ENCODE data around the gene UFSP2. TPM values are rescaled to one million over a fixed set of nuclear protein-coding genes. Genes with fewer than 3 reads are reported as not detected.
"Not testable (repeated sequence)": the region's sequence is repeated elsewhere in the genome, so short reads cannot be mapped to it uniquely, and the experiment has no call there.

UFSP2 gene
- polyA plus RNA-seq, 3 donors: 68.9 to 93.5 (median 80.1) TPM

GRCh38 chr4:185370268-185370949 lies 55.4 kb downstream of the UFSP2 start:
- DNase-seq (ENCODE audit: extremely low read depth in 1 of 11, low read depth in 9 of 11, low spot score in 4 of 11): no peak

- no peak for DNase-seq (ENCODE audit: extremely low read depth in 1 of 11, low read depth in 9 of 11, low spot score in 4 of 11)
Measured at GRCh38 chr4:185369731-185370130, 56.0 kb downstream of the UFSP2 start.

GRCh38 chr4:185364886-185365285 lies 60.9 kb downstream of the UFSP2 start:
- DNase-seq (ENCODE audit: extremely low read depth in 1 of 11, low read depth in 9 of 11, low spot score in 4 of 11): peak in 6 of 11 donors; percentile 11 to 59 (median 44)

- no peak for DNase-seq (ENCODE audit: extremely low read depth in 1 of 11, low read depth in 9 of 11, low spot score in 4 of 11)
Measured at GRCh38 chr4:185363251-185363650, 62.5 kb downstream of the UFSP2 start.

GRCh38 chr4:185362570-185362969 lies 63.2 kb downstream of the UFSP2 start:
- DNase-seq (ENCODE audit: extremely low read depth in 1 of 11, low read depth in 9 of 11, low spot score in 4 of 11): not testable (repeated sequence)

GRCh38 chr4:185361872-185362271 lies 63.9 kb downstream of the UFSP2 start:
- no peak for DNase-seq (ENCODE audit: extremely low read depth in 1 of 11, low read depth in 9 of 11, low spot score in 4 of 11)

GRCh38 chr4:185359767-185360446 lies 65.9 kb downstream of the UFSP2 start:
- DNase-seq (ENCODE audit: extremely low read depth in 1 of 11, low read depth in 9 of 11, low spot score in 4 of 11): no peak

GRCh38 chr4:185358959-185359358 lies 66.8 kb downstream of the UFSP2 start:
- no peak for DNase-seq (ENCODE audit: extremely low read depth in 1 of 11, low read depth in 9 of 11, low spot score in 4 of 11)

GRCh38 chr4:185358514-185358913 lies 67.2 kb downstream of the UFSP2 start:
- no peak for DNase-seq (ENCODE audit: extremely low read depth in 1 of 11, low read depth in 9 of 11, low spot score in 4 of 11)

GRCh38 chr4:185357733-185358440 lies 67.9 kb downstream of the UFSP2 start:
- DNase-seq (ENCODE audit: extremely low read depth in 1 of 11, low read depth in 9 of 11, low spot score in 4 of 11): no peak

- no peak for DNase-seq (ENCODE audit: extremely low read depth in 1 of 11, low read depth in 9 of 11, low spot score in 4 of 11)
Measured at GRCh38 chr4:185357211-185357610, 68.6 kb downstream of the UFSP2 start.

- DNase-seq (ENCODE audit: extremely low read depth in 1 of 11, low read depth in 9 of 11, low spot score in 4 of 11): no peak
Measured at GRCh38 chr4:185352741-185353140, 73.0 kb downstream of the UFSP2 start.

- no peak for DNase-seq (ENCODE audit: extremely low read depth in 1 of 11, low read depth in 9 of 11, low spot score in 4 of 11)
Measured at GRCh38 chr4:185352202-185352601, 73.6 kb downstream of the UFSP2 start.

- no peak for DNase-seq (ENCODE audit: extremely low read depth in 1 of 11, low read depth in 9 of 11, low spot score in 4 of 11)
Measured at GRCh38 chr4:185351691-185352090, 74.1 kb downstream of the UFSP2 start.

Other genes starting within 250 kb of the UFSP2 start
- gene CFAP97, start 222.0 kb downstream of the UFSP2 start, polyA plus RNA-seq (ENCODE audit: insufficient read length in 3 of 3): 10 to 100 TPM; 44.5 to 52.1 (median 44.9) TPM
- 10 to 100 TPM; 21.6 to 27.0 (median 25.6) TPM for gene SNX25, start 216.4 kb downstream of the UFSP2 start, polyA plus RNA-seq (ENCODE audit: insufficient read length in 3 of 3)
- 1 to 10 TPM; 2.6 to 7.0 (median 3.6) TPM for gene LRP2BP, start 30.0 kb downstream of the UFSP2 start, polyA plus RNA-seq (ENCODE audit: insufficient read length in 3 of 3)
- 10 to 100 TPM; 10.7 to 21.4 (median 11.1) TPM for gene ANKRD37, start 29.1 kb downstream of the UFSP2 start, polyA plus RNA-seq (ENCODE audit: insufficient read length in 3 of 3)
- gene CCDC110, start 45.8 kb upstream of the UFSP2 start, polyA plus RNA-seq (ENCODE audit: insufficient read length in 3 of 3): 1 to 10 TPM; 2.2 to 3.4 (median 2.5) TPM
- gene PDLIM3, start 109.5 kb upstream of the UFSP2 start, polyA plus RNA-seq (ENCODE audit: insufficient read length in 3 of 3): 1 to 10 TPM; 3.7 to 7.3 (median 6.1) TPM

All from renal cortex interstitium (tissue), 11 donors.